ENCODE measurements around the gene CENPT.

CENPT gene

DNA sequence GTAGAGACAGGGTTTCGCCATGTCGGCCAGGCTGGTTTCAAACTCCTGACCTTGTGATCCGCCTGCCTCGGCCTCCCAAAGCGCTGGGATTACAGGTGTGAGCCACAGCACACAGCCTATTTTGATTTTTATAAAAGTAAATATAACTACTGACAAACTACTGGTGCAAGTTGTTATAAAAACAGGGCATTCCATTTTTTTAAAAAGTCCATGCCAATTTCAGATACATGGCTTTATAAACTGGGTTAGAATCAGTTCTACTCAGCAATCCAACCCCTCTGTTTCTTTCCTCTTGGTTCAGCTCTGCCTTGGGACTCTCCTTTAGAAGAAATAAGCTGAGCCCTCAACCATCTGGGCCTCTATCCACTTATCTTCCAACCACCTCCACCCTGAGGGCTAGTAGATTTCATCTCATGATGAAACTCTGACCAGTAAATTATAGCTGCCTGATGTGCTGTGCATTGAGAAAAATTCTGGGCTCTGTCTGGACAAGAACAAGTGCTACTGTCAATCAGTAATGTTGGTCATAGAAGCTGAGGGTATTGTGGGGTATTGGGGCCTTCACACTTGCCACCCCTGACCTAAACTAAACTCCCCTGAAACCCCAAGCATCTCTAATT, 51.3 kb downstream of the CENPT start:
- TF ChIP-seq SPI1 (IDR thresholded peaks at IDR 0.05; ENCODE audit: borderline replicate concordance, low read depth) (no peak), POLR2AphosphoS5 (IDR thresholded peaks at IDR 0.05; ENCODE audit: low read depth) (no peak), CTCF (IDR thresholded peaks at IDR 0.05; ENCODE audit: insufficient read depth, low read length) (no peak), REST (IDR thresholded peaks at IDR 0.05; ENCODE audit: insufficient replicate concordance, low read depth) (no peak), GABPA (IDR thresholded peaks at IDR 0.05; ENCODE audit: low read depth) (no peak)
- DNase-seq (ENCODE audit: low read depth in 1 of 2, low spot score in 1 of 2) = no peak
- no peaks in the 10 kb centered on the region for H3K27me3 ChIP-seq (ENCODE audit: insufficient read depth, poor library complexity, severe bottlenecking)
- no peak overlapping the region for H3K4me3 ChIP-seq (replicated peaks; ENCODE audit: insufficient read depth, low read length)
- H3K27ac ChIP-seq (replicated peaks) = no peak overlapping the region

DNA sequence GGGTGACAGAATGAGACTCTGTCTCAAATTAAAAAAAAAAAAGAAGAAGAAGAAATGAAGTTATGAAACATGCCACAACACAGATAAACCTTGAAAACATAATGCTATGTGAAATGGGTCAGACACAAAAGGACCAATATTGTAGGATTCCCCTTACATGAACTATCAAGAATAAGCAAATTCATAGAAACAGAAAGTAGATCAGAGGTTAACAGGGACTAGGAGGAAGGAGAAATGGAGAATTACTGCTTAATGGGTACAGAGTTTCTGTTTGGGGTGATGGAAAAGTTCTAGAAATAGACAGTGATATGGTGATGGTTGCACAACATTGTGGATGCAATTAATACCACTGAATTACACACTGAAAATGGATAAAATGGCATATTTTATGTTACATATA, 57.4 kb downstream of the CENPT start:
- no peak overlapping the region for H3K4me3 ChIP-seq (replicated peaks; ENCODE audit: insufficient read depth, low read length)
- TF ChIP-seq CTCF (IDR thresholded peaks at IDR 0.05; ENCODE audit: insufficient read depth, low read length) (no peak), GABPA (IDR thresholded peaks at IDR 0.05; ENCODE audit: low read depth) (no peak), POLR2AphosphoS5 (IDR thresholded peaks at IDR 0.05; ENCODE audit: low read depth) (no peak)
- H3K27me3 ChIP-seq (ENCODE audit: insufficient read depth, poor library complexity, severe bottlenecking) = no peaks in the 10 kb centered on the region
- no peak for DNase-seq (ENCODE audit: low read depth in 1 of 2, low spot score in 1 of 2)
- no peak overlapping the region for H3K27ac ChIP-seq (replicated peaks)

- H3K27me3 ChIP-seq (ENCODE audit: insufficient read depth, poor library complexity, severe bottlenecking) = no peaks in the 10 kb centered on the region
- no peak for DNase-seq (ENCODE audit: low read depth in 1 of 2, low spot score in 1 of 2)
- H3K27ac ChIP-seq (replicated peaks) = no peak overlapping the region
- TF ChIP-seq SPI1 (IDR thresholded peaks at IDR 0.05; ENCODE audit: borderline replicate concordance, low read depth) (no peak), REST (IDR thresholded peaks at IDR 0.05; ENCODE audit: insufficient replicate concordance, low read depth) (no peak), CTCF (IDR thresholded peaks at IDR 0.05; ENCODE audit: insufficient read depth, low read length) (no peak), POLR2AphosphoS5 (IDR thresholded peaks at IDR 0.05; ENCODE audit: low read depth) (no peak), GABPA (IDR thresholded peaks at IDR 0.05; ENCODE audit: low read depth) (no peak)
- H3K4me3 ChIP-seq (replicated peaks; ENCODE audit: insufficient read depth, low read length) = no peak overlapping the region
Measured at GRCh38 chr16:67786491-67786890, 61.0 kb downstream of the CENPT start.

DNA sequence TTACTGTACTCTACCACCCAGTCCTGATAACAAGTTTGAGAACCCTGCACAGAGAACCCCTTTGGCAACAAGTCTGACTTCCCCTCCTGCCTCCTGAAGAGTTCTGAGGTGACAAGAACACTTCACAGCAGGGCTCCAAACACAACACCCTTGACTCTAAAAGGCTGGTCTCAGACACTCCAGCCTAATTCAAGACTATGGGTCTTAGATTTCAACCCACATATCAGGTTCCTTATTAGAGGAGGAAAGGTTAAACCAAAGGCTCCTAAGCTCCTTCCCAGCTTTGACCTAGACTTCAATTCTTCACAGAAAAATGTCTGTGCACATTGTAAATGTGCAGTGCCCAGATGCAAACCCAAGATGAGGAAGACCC, 64.2 kb downstream of the CENPT start:
- DNase-seq (ENCODE audit: low read depth in 1 of 2, low spot score in 1 of 2) = no peak
- TF ChIP-seq POLR2AphosphoS5 (IDR thresholded peaks at IDR 0.05; ENCODE audit: low read depth) (no peak), CTCF (IDR thresholded peaks at IDR 0.05; ENCODE audit: insufficient read depth, low read length) (no peak), GABPA (IDR thresholded peaks at IDR 0.05; ENCODE audit: low read depth) (no peak), SPI1 (IDR thresholded peaks at IDR 0.05; ENCODE audit: borderline replicate concordance, low read depth) (no peak), REST (IDR thresholded peaks at IDR 0.05; ENCODE audit: insufficient replicate concordance, low read depth) (no peak)
- Histone ChIP-seq H3K4me3 (replicated peaks; ENCODE audit: insufficient read depth, low read length) (no peak overlapping the region), H3K27ac (replicated peaks) (no peak overlapping the region), H3K27me3 (ENCODE audit: insufficient read depth, poor library complexity, severe bottlenecking) (no peaks in the 10 kb centered on the region)

All from HL-60 (cell line).